ENCODE data around the gene RGS9. TPM values are rescaled to one million over a fixed set of nuclear protein-coding genes. Genes with fewer than 3 reads are reported as not detected.
"Not testable (repeated sequence)": the region's sequence is repeated elsewhere in the genome, so short reads cannot be mapped to it uniquely, and the experiment has no call there.

The RGS9 gene
- total RNA-seq, 1 experiment from 2014 or later: 1.1 TPM

- DNase-seq (ENCODE audit: low read depth): no peak
Observed at GRCh38 chr17:65115839-65116238, 21.3 kb upstream of the RGS9 start.

GRCh38 chr17:65116515-65116914 is 20.7 kb upstream of the RGS9 start:
- not testable (repeated sequence) for DNase-seq (ENCODE audit: low read depth)

- DNase-seq (ENCODE audit: low read depth): no peak
Observed at GRCh38 chr17:65117384-65118035, 19.7 kb upstream of the RGS9 start.

GRCh38 chr17:65121368-65121767 is 15.8 kb upstream of the RGS9 start:
- DNase-seq (ENCODE audit: low read depth): no peak

DNA sequence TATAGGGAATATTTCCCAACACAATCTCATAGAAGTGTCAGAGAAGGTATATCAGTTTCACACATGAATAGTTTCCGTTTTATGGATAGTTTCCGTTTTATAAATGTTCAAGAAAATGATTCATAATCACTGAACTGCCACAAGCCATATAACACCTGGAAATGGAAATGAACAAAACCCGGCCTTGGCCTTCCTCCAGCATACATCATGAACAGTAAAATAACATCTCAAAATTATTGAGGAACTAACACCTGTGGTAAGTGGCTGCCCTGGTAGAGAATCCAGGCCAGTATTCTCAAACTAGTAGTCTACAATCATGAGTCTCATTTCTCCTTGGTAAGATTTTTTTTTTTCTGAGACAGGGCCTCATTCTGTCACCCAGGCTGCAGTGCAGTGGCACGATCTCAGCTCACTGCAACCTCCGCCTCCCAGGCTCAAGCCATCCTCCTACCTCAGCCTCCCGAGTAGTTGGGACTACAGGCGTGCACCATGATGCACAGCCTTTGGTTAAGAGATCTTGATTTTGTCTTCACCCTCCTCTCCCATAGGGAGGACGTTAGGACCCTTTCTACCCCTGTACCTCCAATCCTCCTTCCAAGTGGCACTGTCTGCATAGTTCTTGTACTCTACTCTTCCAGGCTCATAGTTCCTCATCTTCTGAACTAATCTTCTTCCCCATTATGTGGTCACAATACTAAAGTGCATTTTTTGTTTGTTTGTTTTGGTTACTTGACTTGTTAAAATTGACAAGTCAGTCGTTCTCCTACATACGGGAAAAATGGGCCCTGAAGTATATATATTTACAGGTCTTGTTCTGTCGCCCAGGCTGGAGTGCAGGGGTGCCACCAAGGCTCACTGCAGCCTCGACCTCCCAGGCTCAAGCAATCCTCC is 15.0 kb upstream of the RGS9 start:
- DNase-seq (ENCODE audit: low read depth): no peak

DNA sequence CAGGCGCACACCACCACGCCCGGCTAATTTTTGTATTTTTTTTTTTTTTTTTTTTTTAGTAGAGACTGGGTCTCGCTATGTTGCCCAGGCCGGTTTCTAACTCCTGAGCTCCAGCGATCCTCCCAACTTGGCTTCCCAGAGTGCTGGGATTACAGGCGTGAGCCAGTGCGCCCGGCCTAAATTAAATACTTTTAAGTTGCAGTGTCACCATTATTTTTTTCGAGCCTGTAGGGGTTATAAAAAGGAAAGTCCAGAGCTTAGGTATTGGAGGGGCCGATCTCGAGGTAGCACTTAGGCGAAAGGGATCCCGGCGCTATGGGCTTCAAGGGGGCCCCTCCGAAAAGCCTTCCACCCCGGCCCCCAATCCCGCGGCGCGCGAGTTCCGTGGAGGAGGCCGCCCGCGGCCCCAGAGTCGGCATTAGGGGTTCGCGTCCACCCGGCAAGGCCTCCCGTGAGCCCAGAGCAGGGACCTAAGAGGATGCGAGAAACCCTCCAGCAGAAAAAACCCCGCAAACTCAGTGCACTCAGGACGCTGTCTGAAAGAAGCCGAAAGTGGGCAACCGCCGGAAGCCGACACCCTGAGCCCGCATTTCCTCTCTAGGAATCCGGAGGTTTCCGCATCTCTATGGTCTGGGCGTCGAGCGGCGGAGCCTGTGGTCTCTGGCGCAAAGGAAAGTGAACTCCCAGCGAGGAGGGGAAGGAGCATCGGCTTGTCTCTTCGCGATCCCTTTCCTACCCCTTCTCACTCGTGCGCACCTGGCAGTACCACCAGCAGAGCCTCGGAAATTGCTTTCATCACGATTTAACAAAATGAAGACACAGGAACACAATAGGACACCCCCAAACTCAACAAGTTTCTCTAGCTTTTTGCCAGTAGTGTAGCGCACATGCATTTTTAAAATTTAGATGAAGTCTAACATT is 14.1 kb upstream of the RGS9 start:
- peak; percentile 90 for DNase-seq (ENCODE audit: low read depth)

- peak; percentile 31 for DNase-seq (ENCODE audit: low read depth)
Observed at GRCh38 chr17:65123757-65124675, 13.2 kb upstream of the RGS9 start.

GRCh38 chr17:65130832-65131231 is 6.3 kb upstream of the RGS9 start:
- no peak for DNase-seq (ENCODE audit: low read depth)

- DNase-seq (ENCODE audit: low read depth): no peak
Observed at GRCh38 chr17:65131240-65131639, 5.9 kb upstream of the RGS9 start.

GRCh38 chr17:65131946-65132345 is 5.2 kb upstream of the RGS9 start:
- peak; percentile 67 for DNase-seq (ENCODE audit: low read depth)

GRCh38 chr17:65134035-65134434 is 3.1 kb upstream of the RGS9 start:
- DNase-seq (ENCODE audit: low read depth): no peak

DNA sequence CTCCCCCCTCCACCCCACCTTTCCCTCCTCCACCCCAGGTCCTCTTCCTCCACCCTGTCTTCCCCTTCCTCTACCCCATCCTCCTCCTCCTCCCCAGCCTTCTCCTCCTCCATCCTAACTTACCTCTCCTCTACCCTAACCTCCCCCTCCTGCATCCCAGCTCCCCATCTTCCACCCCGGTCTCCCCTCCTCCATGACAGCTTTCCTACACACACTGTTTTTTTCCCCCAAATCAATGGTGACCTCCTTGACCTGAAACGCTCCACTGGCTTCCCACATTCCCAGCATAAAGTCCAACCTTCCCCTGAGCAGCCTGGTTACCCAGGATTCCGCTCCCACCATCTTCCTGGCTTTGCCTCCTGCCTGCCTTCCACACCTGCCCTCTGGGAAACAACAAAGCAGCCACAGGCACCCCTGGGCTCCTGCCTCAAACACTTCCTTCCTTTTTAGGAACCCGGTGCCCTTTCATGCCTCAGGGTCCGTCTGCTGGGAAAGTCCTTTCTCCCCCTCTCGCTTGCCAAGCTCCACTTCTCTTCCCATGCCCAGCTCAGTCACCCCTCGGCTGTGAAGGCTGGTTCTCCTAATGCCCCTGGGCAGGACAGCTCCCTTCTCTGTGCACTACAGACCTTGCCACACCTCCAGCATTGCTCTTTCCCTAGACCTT is 2.1 kb downstream of the RGS9 start:
- DNase-seq (ENCODE audit: low read depth): no peak

- no peak for DNase-seq (ENCODE audit: low read depth)
Observed at GRCh38 chr17:65142247-65142646, 5.1 kb downstream of the RGS9 start.

DNA sequence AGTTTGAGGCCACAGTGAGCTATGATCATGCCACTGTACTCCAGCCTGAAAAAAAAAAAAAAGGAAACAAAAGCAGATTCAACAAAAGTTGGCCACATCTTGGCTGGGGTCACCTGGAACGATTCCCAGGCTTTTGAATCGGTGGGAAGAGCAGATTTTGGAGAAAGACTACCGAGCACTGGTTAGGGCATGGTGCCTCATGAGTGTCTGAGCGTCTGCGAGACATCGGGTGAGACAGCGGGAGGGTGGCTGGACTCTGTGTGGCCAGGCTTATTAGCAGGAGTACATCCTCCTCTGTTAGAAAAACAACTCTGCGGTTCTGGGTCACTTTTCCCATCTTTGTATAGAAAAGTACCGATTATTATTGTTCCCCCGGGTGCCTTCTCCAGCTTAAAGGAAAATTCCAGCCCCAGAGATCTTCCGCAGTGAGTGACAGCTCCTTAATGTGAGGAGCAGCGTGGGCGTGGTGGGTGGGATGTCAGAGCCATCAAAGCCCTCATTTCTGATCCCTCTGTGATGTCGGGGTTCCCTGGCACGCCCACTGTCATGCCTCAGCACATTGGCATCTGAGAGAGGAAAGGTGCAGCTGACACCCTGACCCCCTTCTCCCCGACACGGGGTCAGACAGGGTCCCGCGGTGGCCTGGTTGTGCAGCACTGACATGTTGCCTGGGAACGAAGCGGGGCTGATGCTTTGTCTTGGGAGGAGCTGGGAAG is 6.9 kb downstream of the RGS9 start:
- no peak for DNase-seq (ENCODE audit: low read depth)

- no peak for DNase-seq (ENCODE audit: low read depth)
Observed at GRCh38 chr17:65145743-65146142, 8.6 kb downstream of the RGS9 start.

- no peak for DNase-seq (ENCODE audit: low read depth)
Observed at GRCh38 chr17:65147955-65148354, 10.8 kb downstream of the RGS9 start.

- peak; percentile 37 for DNase-seq (ENCODE audit: low read depth)
Observed at GRCh38 chr17:65154770-65155589, 17.8 kb downstream of the RGS9 start.

DNA sequence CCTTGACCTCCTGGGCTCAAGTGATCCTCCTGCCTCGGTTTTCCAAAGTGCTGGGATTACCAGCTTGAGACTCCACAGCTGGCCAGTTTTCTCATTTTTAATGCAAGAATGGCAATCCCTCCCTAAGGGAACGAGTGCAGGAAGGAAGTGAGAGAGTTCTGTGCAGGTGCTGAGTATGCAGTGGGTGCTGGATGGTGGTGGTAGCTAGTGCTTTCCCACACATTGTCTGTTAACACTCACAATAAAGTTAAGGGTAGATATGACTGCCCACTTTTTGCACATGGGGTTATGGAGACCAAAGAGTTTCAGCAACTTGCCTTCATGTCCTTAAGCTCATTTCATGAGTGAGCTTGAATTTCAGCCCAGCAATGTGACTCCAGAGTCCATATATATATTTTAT is 18.5 kb downstream of the RGS9 start:
- DNase-seq (ENCODE audit: low read depth): no peak
